CD4-positive, alpha-beta memory T cell (primary cell): ENCODE data around the gene POLR1D. TPM values are rescaled to one million over a fixed set of nuclear protein-coding genes. Genes with fewer than 3 reads are reported as not detected.

Source experiments
- CTCF ChIA-PET: fragments of 350-600 bp; sonication (Branson Sonifier 250); formaldehyde crosslinking; loops from one replicate; lab custom pipeline; 2021; ENCODE audit warnings: inconsistent platforms; ENCODE audit not compliant: partially characterized antibody; lab: Charles Lee
- POLR2A ChIA-PET: fragments of 350-600 bp; sonication (Branson Sonifier 250); formaldehyde crosslinking; loops from one replicate; lab custom pipeline; 2021; ENCODE audit not compliant: partially characterized antibody; lab: Charles Lee
- DNase-seq, 5 donors: peaks; one replicate each; pipeline versions ENCODE4 v3.0.0 to v3.0.0-alpha.2; 2020 to 2022; ENCODE audit warnings: mixed read lengths in 1 of 5
- H3K27ac ChIP-seq: one replicate; pipeline ENCODE4 v1.7.0; 2013; ENCODE audit warnings: low read depth, low read length
- H3K27me3 ChIP-seq: 2 replicates; pipeline ENCODE4 v1.7.0; 2013; ENCODE audit warnings: mild to moderate bottlenecking, low read length, moderate library complexity; ENCODE audit not compliant: insufficient read depth
- H3K36me3 ChIP-seq: 2 replicates; pipeline ENCODE4 v1.7.0; 2013; ENCODE audit warnings: mild to moderate bottlenecking, low read length, moderate library complexity; ENCODE audit not compliant: insufficient read depth
- H3K4me1 ChIP-seq: 2 replicates; pipeline ENCODE4 v1.7.0; 2013; ENCODE audit warnings: mild to moderate bottlenecking, low read length, moderate library complexity; ENCODE audit not compliant: insufficient read depth
- H3K4me3 ChIP-seq, 2 donors: one replicate each; pipeline ENCODE4 v1.7.0; 2013; ENCODE audit warnings: low read length in 2 of 2, mild to moderate bottlenecking in 1 of 2
- H3K9me3 ChIP-seq, 2 donors: one replicate each; pipeline ENCODE4 v1.7.0; 2013; ENCODE audit warnings: low read length in 2 of 2, control low read depth in 1 of 2; ENCODE audit not compliant: control insufficient read depth in 1 of 2
- H3K27ac Mint-ChIP-seq, 7 donors: one replicate each; pipeline ENCODE4 v1.8.0; 2020 to 2021; ENCODE audit warnings: mixed read lengths in 7 of 7, mild to moderate bottlenecking in 6 of 7, inconsistent platforms in 3 of 7, moderate library complexity in 3 of 7
- H3K27me3 Mint-ChIP-seq, 2 donors: one replicate each; pipeline ENCODE4 v1.8.0; 2020 to 2021; ENCODE audit warnings: mixed read lengths in 2 of 2
- H3K36me3 Mint-ChIP-seq, 2 donors: one replicate each; pipeline ENCODE4 v1.8.0; 2020 to 2021; ENCODE audit warnings: mixed read lengths in 2 of 2, inconsistent platforms in 1 of 2, mild to moderate bottlenecking in 1 of 2
- H3K4me1 Mint-ChIP-seq, 4 donors: one replicate each; pipeline ENCODE4 v1.8.0; 2020 to 2021; ENCODE audit warnings: mixed read lengths in 4 of 4, mild to moderate bottlenecking in 1 of 4
- H3K4me3 Mint-ChIP-seq, 8 donors: one replicate each; pipeline ENCODE4 v1.8.0; 2020 to 2021; ENCODE audit warnings: mixed read lengths in 8 of 8, mild to moderate bottlenecking in 7 of 8, moderate library complexity in 6 of 8, inconsistent platforms in 3 of 8
- H3K9me3 Mint-ChIP-seq, 8 donors: one replicate each; pipeline ENCODE4 v1.8.0; 2020 to 2021; ENCODE audit warnings: mixed read lengths in 8 of 8, mild to moderate bottlenecking in 5 of 8, inconsistent platforms in 3 of 8, moderate library complexity in 1 of 8
- intact Hi-C: fragments of 100-400 bp; cut with micrococcal nuclease; formaldehyde crosslinking; loops from one replicate; pipeline ENCODE4 v1.15.1; 2023
- polyA plus RNA-seq, 2 donors: library from polyadenylated mRNA; unstranded; fragments of 300-500 nt; fragmentation: Illumina TruSeq; gene quantifications; one replicate each; pipeline ENCODE4 v1.2.3, GENCODE V29; 2021
- total RNA-seq, 2 experiments: library from RNA; stranded (reverse); gene quantifications; one replicate each; pipeline ENCODE4 v1.2.3, GENCODE V29; 2021

The POLR1D gene
- total and polyA plus RNA-seq, 4 experiments from 2014 or later, result 117 to 152 (median 147) TPM

GRCh38 chr13:27658546-27658945 is 36.9 kb downstream of the POLR1D start:
- DNase-seq, result no peak
- Histone ChIP-seq H3K4me3 (no peak overlapping the region), H3K36me3 (no peaks in the 10 kb centered on the region), H3K4me1 (no peaks in the 10 kb centered on the region), H3K9me3 (no peaks in the 10 kb centered on the region), H3K27ac (no peak overlapping the region), H3K27me3 (no peaks in the 10 kb centered on the region)
- ChIA-PET POLR2A (no interaction called here), CTCF (interaction anchor here (0.8 to 0.9 kb wide), 2 partner anchors 8 to 20 kb away, joined by 3 to 4 read pairs; no protein-coding TSS in a partner anchor)
- H3K27ac Mint-ChIP-seq, result no peak overlapping the region
- H3K4me3 Mint-ChIP-seq, result no peak overlapping the region
- no peaks in the 10 kb centered on the region for H3K27me3 Mint-ChIP-seq
- intact Hi-C loops, result no loop called here
- H3K9me3 Mint-ChIP-seq, result no peaks in the 10 kb centered on the region
- peaks cover 11 to 15% of the 10 kb centered on the region in 2 donors for H3K36me3 Mint-ChIP-seq
- H3K4me1 Mint-ChIP-seq, result peaks cover 0 to 15% (median 4%) of the 10 kb centered on the region in 4 donors

GRCh38 chr13:27659145-27659865 is 37.6 kb downstream of the POLR1D start:
- Histone ChIP-seq H3K27ac (no peak overlapping the region), H3K9me3 (no peaks in the 10 kb centered on the region), H3K36me3 (no peaks in the 10 kb centered on the region), H3K4me1 (no peaks in the 10 kb centered on the region), H3K4me3 (no peak overlapping the region), H3K27me3 (no peaks in the 10 kb centered on the region)
- CTCF ChIA-PET, result interaction anchor here (0.8 to 0.9 kb wide), 2 partner anchors 9 to 21 kb away, joined by 3 to 4 read pairs; no protein-coding TSS in a partner anchor
- Mint-ChIP-seq H3K9me3 (no peaks in the 10 kb centered on the region), H3K27ac (peak overlapping the region in 2 of 7 donors; percentile 48 to 74), H3K36me3 (peaks cover 9 to 15% of the 10 kb centered on the region in 2 donors), H3K4me1 (peaks cover 0 to 15% (median 4%) of the 10 kb centered on the region in 4 donors), H3K27me3 (no peaks in the 10 kb centered on the region), H3K4me3 (no peak overlapping the region)
- no peak for DNase-seq
- POLR2A ChIA-PET, result interaction anchor here (1.4 kb wide), 1 partner anchor 39 kb away, joined by 4 read pairs; the partner anchor contains the start of gene LNX2
- intact Hi-C loops, result no loop called here

DNA sequence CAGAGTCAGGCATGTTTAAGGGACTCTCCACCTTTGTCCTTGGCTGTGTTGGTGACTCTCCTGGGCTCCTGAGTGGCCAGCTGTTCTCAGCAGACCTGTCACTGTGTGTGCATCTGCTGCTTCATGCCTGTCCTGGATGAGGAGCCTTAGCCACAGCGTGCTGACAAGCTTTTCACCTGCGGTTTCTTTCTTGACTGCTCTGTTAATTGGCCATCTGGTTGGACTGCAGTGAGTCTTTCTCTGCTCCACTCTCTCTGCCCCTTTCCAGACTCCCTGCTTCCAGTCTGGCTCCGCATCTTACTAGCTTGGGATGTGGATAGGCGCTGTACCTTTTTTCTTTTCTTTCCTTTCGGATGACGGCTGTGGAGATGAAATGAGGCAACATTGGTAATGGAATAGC is 38.8 kb downstream of the POLR1D start:
- Mint-ChIP-seq H3K27ac (peak overlapping the region in 2 of 7 donors; percentile 49 to 85), H3K4me3 (no peak overlapping the region), H3K4me1 (peaks cover 0 to 11% (median 4%) of the 10 kb centered on the region in 4 donors), H3K9me3 (no peaks in the 10 kb centered on the region), H3K27me3 (no peaks in the 10 kb centered on the region), H3K36me3 (peaks cover 14 to 24% of the 10 kb centered on the region in 2 donors)
- DNase-seq, result no peak
- H3K27ac ChIP-seq, result no peak overlapping the region
- H3K4me3 ChIP-seq, result no peak overlapping the region
- no peaks in the 10 kb centered on the region for H3K9me3 ChIP-seq
- ChIA-PET CTCF (no interaction called here), POLR2A (interaction anchor here (1.4 kb wide), 1 partner anchor 40 kb away, joined by 4 read pairs; the partner anchor contains the start of gene LNX2)
- no peaks in the 10 kb centered on the region for H3K4me1 ChIP-seq
- peaks cover 3% of the 10 kb centered on the region for H3K36me3 ChIP-seq
- no peaks in the 10 kb centered on the region for H3K27me3 ChIP-seq
- intact Hi-C loops, result no loop called here

DNA sequence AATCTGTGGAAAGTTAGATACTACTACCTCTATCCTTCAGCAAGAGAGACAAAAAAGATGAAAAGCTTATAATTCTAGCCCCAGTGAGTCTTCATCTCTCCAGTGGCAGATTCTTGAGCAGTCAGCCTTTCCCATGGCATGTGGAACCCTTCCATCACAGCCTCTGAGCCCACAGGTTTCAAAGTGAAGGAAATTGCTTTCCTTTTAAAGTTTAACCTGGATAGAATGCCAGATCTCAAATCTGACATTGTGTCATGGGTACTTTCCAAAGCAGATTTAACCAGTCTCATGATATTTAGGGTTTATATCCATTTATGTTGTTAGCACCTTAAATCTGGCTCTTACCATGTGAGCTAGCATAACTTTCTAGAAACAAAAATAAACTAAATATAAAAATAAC is 39.3 kb downstream of the POLR1D start:
- Mint-ChIP-seq H3K36me3 (peaks cover 16 to 28% of the 10 kb centered on the region in 2 donors), H3K27ac (no peak overlapping the region), H3K27me3 (no peaks in the 10 kb centered on the region), H3K4me1 (peaks cover 0 to 9% (median 4%) of the 10 kb centered on the region in 4 donors), H3K4me3 (no peak overlapping the region), H3K9me3 (no peaks in the 10 kb centered on the region)
- Histone ChIP-seq H3K36me3 (peaks cover 8% of the 10 kb centered on the region), H3K27me3 (no peaks in the 10 kb centered on the region), H3K4me1 (no peaks in the 10 kb centered on the region), H3K4me3 (no peak overlapping the region), H3K27ac (no peak overlapping the region), H3K9me3 (no peaks in the 10 kb centered on the region)
- ChIA-PET POLR2A (no interaction called here), CTCF (no interaction called here)
- intact Hi-C loops, result no loop called here
- no peak for DNase-seq

- H3K27me3 Mint-ChIP-seq, result no peaks in the 10 kb centered on the region
Measured at GRCh38 chr13:27662738-27663470, 41.2 kb downstream of the POLR1D start.

DNA sequence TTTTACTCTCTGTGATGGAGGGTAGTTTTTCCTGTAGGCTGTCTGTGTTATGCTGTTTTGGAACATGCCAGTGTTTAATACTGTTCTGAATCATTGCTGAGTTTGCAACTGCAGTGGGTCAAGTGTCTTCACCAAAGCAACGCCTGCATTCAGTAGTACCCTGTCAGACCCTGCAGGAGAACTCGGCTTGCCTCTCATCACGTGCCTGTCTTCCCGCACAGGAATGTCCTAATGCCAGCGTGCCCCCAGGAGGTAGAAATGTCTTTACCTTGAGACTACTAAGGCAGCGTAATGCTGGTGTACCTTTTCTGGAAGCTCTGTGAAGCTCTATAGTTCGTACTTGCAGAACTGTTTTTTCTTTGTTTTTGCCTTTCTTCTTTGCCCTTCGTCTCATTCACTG is 42.3 kb downstream of the POLR1D start:
- no peak overlapping the region for H3K27ac ChIP-seq
- POLR2A ChIA-PET, result no interaction called here
- H3K36me3 ChIP-seq, result peaks cover 8% of the 10 kb centered on the region
- CTCF ChIA-PET, result no interaction called here
- Mint-ChIP-seq H3K36me3 (peaks cover 22 to 29% of the 10 kb centered on the region in 2 donors), H3K27ac (peak overlapping the region in 4 of 7 donors; percentile 2 to 75 (median 52)), H3K9me3 (no peaks in the 10 kb centered on the region), H3K27me3 (no peaks in the 10 kb centered on the region), H3K4me1 (peaks cover 0 to 8% (median 4%) of the 10 kb centered on the region in 4 donors), H3K4me3 (no peak overlapping the region)
- H3K9me3 ChIP-seq, result no peaks in the 10 kb centered on the region
- no peak for DNase-seq
- H3K27me3 ChIP-seq, result no peaks in the 10 kb centered on the region
- H3K4me3 ChIP-seq, result no peak overlapping the region
- no peaks in the 10 kb centered on the region for H3K4me1 ChIP-seq
- intact Hi-C loops, result no loop called here

More at GRCh38 chr13:27662738-27663470, 41.2 kb downstream of the POLR1D start:
- Mint-ChIP-seq H3K4me3 (no peak overlapping the region), H3K9me3 (no peaks in the 10 kb centered on the region), H3K36me3 (peaks cover 22 to 29% of the 10 kb centered on the region in 2 donors), H3K27ac (peak overlapping the region in 4 of 7 donors; percentile 5 to 30 (median 16)), H3K4me1 (peaks cover 0 to 8% (median 4%) of the 10 kb centered on the region in 4 donors)
- H3K4me1 ChIP-seq, result no peaks in the 10 kb centered on the region
- ChIA-PET POLR2A (no interaction called here), CTCF (no interaction called here)
- H3K36me3 ChIP-seq, result peaks cover 8% of the 10 kb centered on the region
- intact Hi-C loops, result no loop called here
- no peak overlapping the region for H3K4me3 ChIP-seq
- no peaks in the 10 kb centered on the region for H3K27me3 ChIP-seq
- H3K27ac ChIP-seq, result no peak overlapping the region
- no peak for DNase-seq
- H3K9me3 ChIP-seq, result no peaks in the 10 kb centered on the region

DNA sequence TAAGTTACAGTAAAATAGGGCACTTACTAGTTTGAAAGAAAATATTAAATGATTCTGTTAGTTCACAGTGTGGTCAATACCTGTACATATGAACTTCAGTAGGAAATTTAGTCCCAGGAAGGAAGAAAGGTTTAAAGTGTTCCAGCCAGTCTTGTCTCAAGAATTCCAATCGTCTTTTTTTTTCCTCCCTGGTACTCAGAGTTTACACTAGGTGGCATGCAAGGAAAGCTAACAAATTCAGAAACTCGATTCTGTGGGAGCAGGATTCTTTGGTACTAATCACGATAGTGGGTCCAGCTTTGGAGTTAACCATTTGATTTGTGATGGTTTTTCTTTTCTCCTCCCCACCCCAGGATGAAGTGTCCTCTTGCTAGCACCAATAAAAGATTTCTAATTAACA is 43.6 kb downstream of the POLR1D start:
- H3K4me3 ChIP-seq, result no peak overlapping the region
- Mint-ChIP-seq H3K4me3 (no peak overlapping the region), H3K9me3 (no peaks in the 10 kb centered on the region), H3K27ac (no peak overlapping the region), H3K36me3 (peaks cover 17 to 23% of the 10 kb centered on the region in 2 donors), H3K4me1 (peaks cover 0 to 8% (median 4%) of the 10 kb centered on the region in 4 donors), H3K27me3 (no peaks in the 10 kb centered on the region)
- H3K36me3 ChIP-seq, result peaks cover 8% of the 10 kb centered on the region
- no peaks in the 10 kb centered on the region for H3K27me3 ChIP-seq
- no peak overlapping the region for H3K27ac ChIP-seq
- ChIA-PET CTCF (no interaction called here), POLR2A (no interaction called here)
- DNase-seq, result no peak
- intact Hi-C loops, result no loop called here
- H3K4me1 ChIP-seq, result no peaks in the 10 kb centered on the region
- no peaks in the 10 kb centered on the region for H3K9me3 ChIP-seq
